Gastrocnemius medialis (tissue), 4 donors: ENCODE results near the gene PDGFRB. TPM values are rescaled to one million over a fixed set of nuclear protein-coding genes. Genes with fewer than 3 reads are reported as not detected.

Experiments used
- ATAC-seq, 2 donors: fragments of 150-250 bp; one replicate each; pipeline ENCODE4 v1.9.1; 2016
- DNase-seq, 2 donors: peaks; one replicate each; pipeline ENCODE4 v3.0.0-alpha.2; 2019
- H3K27ac ChIP-seq, 4 donors: fragments of 200-600 bp; sonication (generic); 1 replicate in 1 of 4; 2 replicates in 3 of 4; pipeline ENCODE4 v1.5.1; 2016 to 2018; ENCODE audit warnings: mild to moderate bottlenecking in 2 of 4, moderate library complexity in 1 of 4
- H3K27me3 ChIP-seq, 3 donors: fragments of 200-600 bp; sonication (generic) in 2 of 3; 1 replicate in 1 of 3; 2 replicates in 2 of 3; pipeline versions ENCODE4 v1.5.1 to v1.6.0; 2016 to 2019; ENCODE audit warnings: mild to moderate bottlenecking in 1 of 3, moderate library complexity in 1 of 3
- H3K36me3 ChIP-seq, 2 donors: fragments of 200-600 bp; sonication (generic) in 1 of 2; one replicate each; pipeline ENCODE4 v1.5.1; 2017 to 2018
- H3K4me1 ChIP-seq, 2 donors: fragments of 200-600 bp; sonication (generic) in 1 of 2; one replicate each; pipeline ENCODE4 v1.5.1; 2016 to 2017; ENCODE audit warnings: mild to moderate bottlenecking in 2 of 2
- H3K4me3 ChIP-seq, 4 donors: fragments of 200-600 bp; sonication (generic) in 3 of 4; 1 replicate in 1 of 4; 2 replicates in 3 of 4; pipeline ENCODE4 v1.5.1; 2016 to 2019; ENCODE audit warnings: mild to moderate bottlenecking in 2 of 4
- H3K9me3 ChIP-seq, 3 donors: fragments of 200-600 bp; sonication (generic) in 2 of 3; 1 replicate in 1 of 3; 2 replicates in 2 of 3; pipeline ENCODE4 v1.5.1; 2016 to 2019
- CTCF ChIP-seq, 5 experiments: fragments of 450-650 bp in 3 of 5; fragments of 200-600 bp in 2 of 5; sonication (generic) in 2 of 5; IDR thresholded peaks in 4 of 5; conservative IDR thresholded peaks in 1 of 5; 1 replicate in 4 of 5; 2 replicates in 1 of 5; pipeline ENCODE4 v1.5.1; 2016 to 2019; ENCODE audit warnings: antibody characterized with exemption in 5 of 5, mild to moderate bottlenecking in 3 of 5, moderate library complexity in 3 of 5
- POLR2A ChIP-seq, 2 donors: fragments of 450-650 bp; IDR thresholded peaks; one replicate each; pipeline ENCODE4 v1.6.1; 2017; ENCODE audit warnings: antibody characterized with exemption in 2 of 2, mild to moderate bottlenecking in 2 of 2, moderate library complexity in 2 of 2
- in situ Hi-C, 4 donors: fragments of 200-750 bp; cut with MboI; loops; one replicate each; pipeline versions ENCODE4 v1.15.0 to v1.8.0; 2017; ENCODE audit warnings: low sequenced_read_pairs in 4 of 4
- intact Hi-C: fragments of 100-400 bp; cut with DNase I; formaldehyde crosslinking; loops from one replicate; pipeline ENCODE4 v1.15.1; 2023; ENCODE audit warnings: low total_unique reads
- total RNA-seq, 4 donors: library from RNA; depleted of rRNA; stranded (reverse); fragments of >200 nt; gene quantifications; one replicate each; pipeline versions ENCODE4 v1.1.0 to v1.2.3, GENCODE V29; 2016

Gene PDGFRB
- total RNA-seq, 4 donors from 2014 or later: 27.9 to 58.4 (median 52.5) TPM

GRCh38 chr5:150121448-150122157 lies 34.0 kb downstream of the PDGFRB start:
- intact Hi-C loops: no loop called here
- TF ChIP-seq CTCF (IDR thresholded peaks at IDR 0.05 in 4 of 5, conservative IDR thresholded peaks at IDR 0.05 in 1 of 5): no peak
- TF ChIP-seq POLR2A (IDR thresholded peaks at IDR 0.05): no peak
- H3K27ac ChIP-seq: peak overlapping the region in 1 of 4 donors; percentile 18
- no peaks in the 10 kb centered on the region for H3K27me3 ChIP-seq
- no peak for DNase-seq
- no peaks in the 10 kb centered on the region for H3K9me3 ChIP-seq
- H3K4me1 ChIP-seq: no peaks in the 10 kb centered on the region
- no peak for ATAC-seq
- in situ Hi-C loops: no loop called here
- H3K36me3 ChIP-seq: no peaks in the 10 kb centered on the region
- H3K4me3 ChIP-seq: no peak overlapping the region

GRCh38 chr5:150120617-150121447 lies 34.8 kb downstream of the PDGFRB start:
- in situ Hi-C loops: no loop called here
- no peaks in the 10 kb centered on the region for H3K27me3 ChIP-seq
- no peak for TF ChIP-seq CTCF (IDR thresholded peaks at IDR 0.05 in 4 of 5, conservative IDR thresholded peaks at IDR 0.05 in 1 of 5)
- no peak for TF ChIP-seq POLR2A (IDR thresholded peaks at IDR 0.05)

DNA sequence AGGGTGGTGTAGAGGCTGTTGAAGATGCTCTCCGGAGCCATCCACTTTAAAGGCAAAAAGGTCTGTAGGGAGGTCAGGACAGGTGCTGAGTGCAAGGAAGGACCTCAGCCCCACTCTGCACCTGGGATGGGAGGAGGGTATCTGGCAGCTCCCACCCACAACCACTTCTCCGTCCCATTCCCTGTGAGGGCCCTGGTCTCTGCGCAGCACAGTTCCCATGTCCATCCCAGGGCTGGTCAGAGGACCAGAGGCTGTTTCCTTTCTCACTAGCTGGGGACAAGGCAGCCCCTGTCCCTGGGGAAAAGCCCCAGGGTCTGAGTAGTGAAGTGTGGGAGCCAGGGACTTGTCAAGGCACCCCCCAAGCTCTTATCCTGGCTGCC lies 35.6 kb downstream of the PDGFRB start:
- H3K9me3 ChIP-seq: no peaks in the 10 kb centered on the region
- H3K4me1 ChIP-seq: no peaks in the 10 kb centered on the region
- no peak for DNase-seq
- intact Hi-C loops (no loop called here), in situ Hi-C loops (no loop called here)
- no peaks in the 10 kb centered on the region for H3K36me3 ChIP-seq
- no peak overlapping the region for H3K4me3 ChIP-seq
- no peaks in the 10 kb centered on the region for H3K27me3 ChIP-seq
- TF ChIP-seq POLR2A (IDR thresholded peaks at IDR 0.05): no peak
- no peak for TF ChIP-seq CTCF (IDR thresholded peaks at IDR 0.05 in 4 of 5, conservative IDR thresholded peaks at IDR 0.05 in 1 of 5)
- no peak overlapping the region for H3K27ac ChIP-seq
- no peak for ATAC-seq

More at GRCh38 chr5:150120617-150121447, 34.8 kb downstream of the PDGFRB start:
- ATAC-seq (no peak), DNase-seq (no peak)
- intact Hi-C loops: no loop called here
- Histone ChIP-seq H3K9me3 (no peaks in the 10 kb centered on the region), H3K36me3 (no peaks in the 10 kb centered on the region), H3K27ac (no peak overlapping the region), H3K4me3 (no peak overlapping the region), H3K4me1 (no peaks in the 10 kb centered on the region)

- no peaks in the 10 kb centered on the region for H3K36me3 ChIP-seq
- H3K4me1 ChIP-seq: no peaks in the 10 kb centered on the region
- no peaks in the 10 kb centered on the region for H3K9me3 ChIP-seq
- in situ Hi-C loops (no loop called here), intact Hi-C loops (no loop called here)
- H3K4me3 ChIP-seq: no peak overlapping the region
- H3K27ac ChIP-seq: no peak overlapping the region
- DNase-seq (no peak), ATAC-seq (no peak)
- no peaks in the 10 kb centered on the region for H3K27me3 ChIP-seq
- TF ChIP-seq POLR2A (IDR thresholded peaks at IDR 0.05) (no peak), CTCF (IDR thresholded peaks at IDR 0.05 in 4 of 5, conservative IDR thresholded peaks at IDR 0.05 in 1 of 5) (no peak)
Measured at GRCh38 chr5:150119421-150120061, 36.1 kb downstream of the PDGFRB start.
